ENCODE results near the gene PTPRN2.

- no peak for TF ChIP-seq CTCF (IDR thresholded peaks at IDR 0.05)
- TF ChIP-seq POLR2A (IDR thresholded peaks at IDR 0.05) = no peak
- no peak for TF ChIP-seq EP300 (IDR thresholded peaks at IDR 0.05)
These were observed 830.4 kb downstream of the PTPRN2 start for GRCh38 chr7:157757211-157757610.
